Fibroblast of villous mesenchyme (primary cell): ENCODE data around the gene NET1. TPM values are rescaled to one million over a fixed set of nuclear protein-coding genes. Genes with fewer than 3 reads are reported as not detected.

Experiments
- DNase-seq: peaks from one replicate; pipeline ENCODE4 v3.0.0-alpha.2; 2010; ENCODE audit warnings: low read depth
- H3K4me3 ChIP-seq: 2 replicates; pipeline ENCODE4 v1.5.1; 2011; ENCODE audit warnings: low read depth, mild to moderate bottlenecking, low read length
- CTCF ChIP-seq: IDR thresholded peaks from 2 replicates; pipeline ENCODE4 v1.5.1; 2012; ENCODE audit warnings: low read depth, mild to moderate bottlenecking, low read length; ENCODE audit not compliant: insufficient read depth
- total RNA-seq: library from RNA; depleted of rRNA; stranded (reverse); fragments of >200 nt; gene quantifications from 2 replicates; pipeline ENCODE4 v1.2.3, GENCODE V29; 2012

The NET1 gene
- total RNA-seq, 1 donor: 23.3 TPM

- DNase-seq: no peak
- TF ChIP-seq CTCF: no peak
- no peak overlapping the region for H3K4me3 ChIP-seq
Measured at GRCh38 chr10:5490032-5490431, 77.7 kb downstream of the NET1 start.

DNA sequence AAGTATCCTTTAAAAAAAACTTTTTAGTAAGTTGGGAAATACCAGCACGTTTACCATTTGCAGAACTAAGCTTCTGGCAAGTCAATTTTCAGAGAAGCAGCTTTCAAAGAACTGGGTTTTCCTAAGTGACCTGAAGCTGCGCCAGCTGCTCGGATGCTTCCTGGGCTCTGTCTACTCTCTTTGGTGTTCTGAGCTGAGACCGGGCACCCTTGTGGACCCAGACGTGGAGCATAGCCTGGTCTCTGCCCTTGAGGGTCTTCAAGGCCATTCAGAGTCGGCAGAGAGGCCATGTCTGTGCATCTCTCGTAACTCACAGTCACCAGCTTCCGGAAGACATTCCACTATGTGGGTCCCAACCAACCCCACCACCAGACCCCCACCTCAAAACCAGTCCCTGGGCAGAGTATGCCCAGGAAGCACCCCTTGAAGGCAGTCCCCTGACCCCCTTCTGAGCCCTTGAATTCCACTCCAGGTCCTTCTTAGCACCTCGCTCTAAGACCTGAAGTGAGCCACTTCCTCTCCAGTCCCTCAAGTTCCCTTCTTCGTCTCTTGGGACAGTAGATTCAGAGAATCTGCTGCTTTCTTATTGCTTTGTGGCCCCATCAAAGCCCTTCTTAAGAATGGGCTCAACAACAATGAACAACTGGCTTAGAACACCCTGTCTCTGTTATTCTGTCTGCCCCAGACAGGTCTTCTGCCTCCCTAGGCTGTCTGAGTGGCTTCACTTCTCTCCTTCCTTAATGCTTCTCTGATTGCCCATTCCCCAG, 78.5 kb downstream of the NET1 start:
- no peak overlapping the region for H3K4me3 ChIP-seq
- no peak for TF ChIP-seq CTCF
- DNase-seq: no peak

DNA sequence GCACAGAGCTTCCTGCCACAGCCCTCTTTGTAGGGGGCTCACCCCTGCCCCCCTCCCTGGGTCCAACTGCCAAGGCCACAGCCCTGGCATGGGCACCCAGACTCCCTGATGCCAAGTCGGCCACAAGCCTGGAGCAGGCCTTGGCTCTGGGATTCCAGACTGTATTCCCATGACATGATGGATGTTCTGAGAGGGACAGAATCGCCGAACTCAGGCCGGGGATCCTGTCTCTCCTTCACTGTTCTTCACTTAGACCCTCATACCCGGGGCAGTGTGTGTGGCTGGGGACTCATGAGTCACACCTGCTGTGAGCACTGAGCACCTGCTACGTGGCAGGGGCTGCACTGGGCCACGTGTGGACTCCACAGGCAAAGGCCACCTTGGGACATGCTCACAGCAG, 79.1 kb downstream of the NET1 start:
- H3K4me3 ChIP-seq: no peak overlapping the region
- TF ChIP-seq CTCF: no peak
- no peak for DNase-seq

DNA sequence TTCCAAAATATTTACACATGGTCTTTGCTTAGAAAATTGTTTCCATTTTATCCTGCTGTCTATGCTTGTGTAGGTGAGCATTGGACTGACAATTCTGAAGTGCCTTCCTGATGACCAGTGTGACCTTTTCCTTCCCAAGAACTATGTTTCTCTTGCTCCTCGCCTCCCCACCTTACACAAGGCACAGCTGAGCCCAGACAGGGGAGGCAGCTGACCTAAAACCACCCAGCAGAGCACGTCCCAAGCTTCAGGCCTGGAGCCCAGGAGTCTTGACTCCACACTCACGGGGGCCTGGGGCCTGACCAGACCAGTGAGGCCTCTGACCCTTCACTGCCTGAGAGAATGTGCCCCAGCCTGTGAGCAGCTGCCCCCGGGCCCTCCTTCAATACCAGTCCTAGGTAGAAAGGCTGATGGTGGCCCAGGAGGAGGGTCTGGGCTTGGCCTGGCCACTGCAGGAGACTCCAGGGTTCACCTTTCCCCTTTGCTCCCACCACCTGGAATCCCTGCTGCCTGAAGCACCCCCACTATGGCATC, 80.0 kb downstream of the NET1 start:
- TF ChIP-seq CTCF: no peak
- no peak for DNase-seq
- H3K4me3 ChIP-seq: no peak overlapping the region

- H3K4me3 ChIP-seq: no peak overlapping the region
- no peak for DNase-seq
- TF ChIP-seq CTCF: no peak
Measured at GRCh38 chr10:5492929-5493576, 80.7 kb downstream of the NET1 start.

DNA sequence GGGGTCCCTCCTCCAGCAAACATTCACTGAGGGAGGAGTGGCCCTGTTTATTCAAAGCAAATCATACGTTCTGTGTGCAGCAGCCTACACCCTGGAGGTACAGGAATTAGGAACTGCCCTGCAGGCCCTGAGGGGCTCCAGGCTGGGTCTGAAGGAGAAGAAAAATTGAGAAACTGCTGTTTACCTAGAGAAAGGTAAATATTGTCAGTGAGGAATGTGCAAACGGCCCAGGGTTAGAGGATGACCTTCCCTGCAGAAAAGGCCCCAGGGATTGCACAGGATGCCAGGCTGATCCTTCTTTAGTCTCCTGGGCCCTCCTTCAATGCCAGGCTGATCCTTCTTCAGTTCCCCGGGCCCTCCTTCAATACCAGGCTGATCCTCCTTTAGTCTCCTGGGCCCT, 81.3 kb downstream of the NET1 start:
- no peak for DNase-seq
- TF ChIP-seq CTCF: no peak
- H3K4me3 ChIP-seq: no peak overlapping the region
